B cell (primary cell): ENCODE measurements around the gene ARGLU1. TPM values are rescaled to one million over a fixed set of nuclear protein-coding genes. Genes with fewer than 3 reads are reported as not detected.

Experiments used
- ATAC-seq: fragments of 200-7000 bp; cut with Tn5 transposase; one replicate; pipeline ENCODE4 v1.10.0; 2021; ENCODE audit warnings: low read depth, mild to moderate bottlenecking, moderate number of reproducible peaks, moderate library complexity
- CTCF ChIA-PET: fragments of 350-600 bp; sonication (Branson Sonifier 250); formaldehyde crosslinking; loops from one replicate; lab custom pipeline; 2021; ENCODE audit warnings: antibody characterized with exemption, inconsistent platforms; lab: Charles Lee
- POLR2A ChIA-PET: fragments of 350-600 bp; sonication (Branson Sonifier 250); formaldehyde crosslinking; loops from one replicate; lab custom pipeline; 2021; ENCODE audit warnings: antibody characterized with exemption; lab: Charles Lee
- DNase-seq: peaks from one replicate; pipeline ENCODE4 v3.0.0; 2013
- H2AFZ ChIP-seq: 2 replicates; pipeline ENCODE4 v1.6.1; 2012; ENCODE audit warnings: mild to moderate bottlenecking, low read depth, low read length; ENCODE audit not compliant: insufficient read depth, poor library complexity, severe bottlenecking
- H3K27ac ChIP-seq, 2 donors: 1 replicate in 1 of 2; 2 replicates in 1 of 2; pipeline ENCODE4 v1.5.1; 2012 to 2013; ENCODE audit warnings: low read length in 2 of 2, mild to moderate bottlenecking in 2 of 2, moderate library complexity in 1 of 2
- H3K27me3 ChIP-seq, 4 experiments: fragments of 200-600 bp in 1 of 4; sonication (generic) in 1 of 4; replicated peaks in 1 of 4; 1 replicate in 2 of 4; 2 replicates in 2 of 4; pipeline versions ENCODE4 v1.6.1 to v1.7.0; 2013 to 2016; ENCODE audit warnings: low read length in 3 of 4, mild to moderate bottlenecking in 2 of 4, mixed read lengths in 1 of 4, moderate library complexity in 1 of 4; ENCODE audit not compliant: insufficient read depth in 4 of 4, control insufficient read depth in 3 of 4; ENCODE audit errors: control extremely low read depth in 1 of 4
- H3K36me3 ChIP-seq, 2 experiments: replicated peaks in 1 of 2; 1 replicate in 1 of 2; 2 replicates in 1 of 2; pipeline versions ENCODE4 v1.6.1 to v1.7.1; 2013; ENCODE audit warnings: low read length in 1 of 2; ENCODE audit not compliant: insufficient read depth in 2 of 2, control insufficient read depth in 1 of 2; ENCODE audit errors: control extremely low read depth in 1 of 2, extremely low read depth in 1 of 2
- H3K4me1 ChIP-seq, 2 donors: fragments of 200-600 bp in 1 of 2; sonication (generic) in 1 of 2; 1 replicate in 1 of 2; 2 replicates in 1 of 2; pipeline versions ENCODE4 v1.5.1 to v1.6.1; 2013 to 2017; ENCODE audit warnings: low read length in 2 of 2; ENCODE audit not compliant: control insufficient read depth in 2 of 2, insufficient read depth in 2 of 2
- H3K4me2 ChIP-seq: replicated peaks from 2 replicates; pipeline ENCODE3; 2012; ENCODE audit warnings: mild to moderate bottlenecking, low read depth, low read length; ENCODE audit not compliant: poor library complexity, severe bottlenecking
- H3K4me3 ChIP-seq, 5 experiments: fragments of 200-600 bp in 1 of 5; sonication (generic) in 1 of 5; 1 replicate in 3 of 5; 2 replicates in 2 of 5; pipeline versions ENCODE4 v1.5.1 to v1.7.0; 2011 to 2016; ENCODE audit warnings: low read length in 4 of 5, mild to moderate bottlenecking in 4 of 5, low read depth in 2 of 5, control low read depth in 1 of 5, moderate library complexity in 1 of 5; ENCODE audit not compliant: insufficient read depth in 1 of 5; ENCODE audit errors: control extremely low read depth in 1 of 5, extremely low read depth in 1 of 5
- H3K79me2 ChIP-seq: fragments of 200-600 bp; sonication (generic); one replicate; pipeline ENCODE4 v1.6.0; 2016; ENCODE audit warnings: low read length; ENCODE audit not compliant: control insufficient read depth, insufficient read depth
- H3K9ac ChIP-seq: fragments of 200-600 bp; sonication (generic); 2 replicates; pipeline ENCODE4 v1.6.1; 2017; ENCODE audit warnings: mild to moderate bottlenecking, low read length, moderate library complexity
- H3K9me3 ChIP-seq, 3 donors: one replicate each; pipeline versions ENCODE4 v1.6.1 to v1.7.1; 2013; ENCODE audit warnings: low read length in 2 of 3; ENCODE audit not compliant: control insufficient read depth in 2 of 3, insufficient read depth in 1 of 3; ENCODE audit errors: control extremely low read depth in 1 of 3
- H4K20me1 ChIP-seq: 2 replicates; pipeline ENCODE4 v1.6.0; 2012; ENCODE audit warnings: mild to moderate bottlenecking, low read length; ENCODE audit not compliant: insufficient read depth, control insufficient read depth, poor library complexity, severe bottlenecking
- H3K27ac Mint-ChIP-seq: one replicate; pipeline ENCODE4 v1.8.0; 2021; ENCODE audit warnings: mixed read lengths
- H3K27me3 Mint-ChIP-seq: one replicate; pipeline ENCODE4 v1.8.0; 2021; ENCODE audit warnings: mixed read lengths
- H3K4me1 Mint-ChIP-seq: one replicate; pipeline ENCODE4 v1.8.0; 2021; ENCODE audit warnings: mixed read lengths
- H3K4me3 Mint-ChIP-seq: one replicate; pipeline ENCODE4 v1.8.0; 2021; ENCODE audit warnings: mixed read lengths
- H3K9me3 Mint-ChIP-seq: one replicate; pipeline ENCODE4 v1.8.0; 2022; ENCODE audit warnings: mixed read lengths; ENCODE audit not compliant: insufficient read depth
- EZH2 ChIP-seq: IDR thresholded peaks from 2 replicates; pipeline ENCODE4 v1.6.1; 2012; ENCODE audit warnings: borderline replicate concordance, low read depth, mild to moderate bottlenecking, moderate library complexity, low read length; ENCODE audit not compliant: insufficient read depth, poor library complexity, severe bottlenecking
- WGBS: methylation state at CpG from one replicate; pipeline ENCODE4 v1.1.5; 2013; ENCODE audit warnings: missing lambda C conversion rate; ENCODE audit not compliant: insufficient coverage; 5-methylcytosine and 5-hydroxymethylcytosine counted together
- intact Hi-C: fragments of 100-400 bp; cut with micrococcal nuclease; formaldehyde crosslinking; loops from one replicate; pipeline ENCODE4 v1.10.0; 2022
- polyA plus RNA-seq: library from polyadenylated mRNA; depleted of rRNA; stranded (reverse); fragments of >200 nt; gene quantifications from 2 replicates; pipeline ENCODE4 v1.2.3, GENCODE V29; 2012
- total RNA-seq, 2 donors: library from RNA; stranded (reverse); fragments of 120-200 nt in 1 of 2; gene quantifications; 1 replicate in 1 of 2; 2 replicates in 1 of 2; pipeline versions ENCODE4 v1.2.3 to v1.2.4, GENCODE V29; 2013 to 2022
- TF ChIP-seq, protein P1 (sequence below): fragments of 200-600 bp; IDR thresholded peaks from one replicate; pipeline ENCODE4 v1.8.0; 2022; ENCODE audit warnings: antibody characterized with exemption, mild to moderate bottlenecking

The ARGLU1 gene
- total and polyA plus RNA-seq, 2 donors (not counting 1 experiment from before 2014, with no cell fraction given) = 170 to 261 TPM

- no peak overlapping the region for H3K27ac Mint-ChIP-seq
- 69% methylated on average over 13 of the region's 14 CpGs for WGBS
- POLR2A ChIA-PET = no interaction called here
These were observed 2.4 kb upstream of the ARGLU1 start for GRCh38 chr13:106570299-106570852.

More at GRCh38 chr13:106570299-106570852, 2.4 kb upstream of the ARGLU1 start:
- peaks cover 30% of the 10 kb centered on the region for H3K4me1 Mint-ChIP-seq
- H3K9me3 Mint-ChIP-seq = peaks cover 3% of the 10 kb centered on the region
- peaks cover 27 to 33% of the 10 kb centered on the region in 2 donors for H3K4me1 ChIP-seq
- no peaks in the 10 kb centered on the region for H3K36me3 ChIP-seq
- intact Hi-C loops = no loop called here
- DNase-seq (peak; percentile 82), ATAC-seq (peak; percentile 15)
- no peaks in the 10 kb centered on the region for H3K27me3 Mint-ChIP-seq
- H2AFZ ChIP-seq = peak overlapping the region; percentile 20
- H3K27ac ChIP-seq = no peak overlapping the region
- H3K9me3 ChIP-seq = no peaks in the 10 kb centered on the region
- peak overlapping the region; percentile 45 for H3K4me2 ChIP-seq
- H3K4me3 ChIP-seq = peak overlapping the region in 2 of 5 experiments; percentile 28 to 37
- CTCF ChIA-PET = no interaction called here
- TF ChIP-seq, protein P1, sequence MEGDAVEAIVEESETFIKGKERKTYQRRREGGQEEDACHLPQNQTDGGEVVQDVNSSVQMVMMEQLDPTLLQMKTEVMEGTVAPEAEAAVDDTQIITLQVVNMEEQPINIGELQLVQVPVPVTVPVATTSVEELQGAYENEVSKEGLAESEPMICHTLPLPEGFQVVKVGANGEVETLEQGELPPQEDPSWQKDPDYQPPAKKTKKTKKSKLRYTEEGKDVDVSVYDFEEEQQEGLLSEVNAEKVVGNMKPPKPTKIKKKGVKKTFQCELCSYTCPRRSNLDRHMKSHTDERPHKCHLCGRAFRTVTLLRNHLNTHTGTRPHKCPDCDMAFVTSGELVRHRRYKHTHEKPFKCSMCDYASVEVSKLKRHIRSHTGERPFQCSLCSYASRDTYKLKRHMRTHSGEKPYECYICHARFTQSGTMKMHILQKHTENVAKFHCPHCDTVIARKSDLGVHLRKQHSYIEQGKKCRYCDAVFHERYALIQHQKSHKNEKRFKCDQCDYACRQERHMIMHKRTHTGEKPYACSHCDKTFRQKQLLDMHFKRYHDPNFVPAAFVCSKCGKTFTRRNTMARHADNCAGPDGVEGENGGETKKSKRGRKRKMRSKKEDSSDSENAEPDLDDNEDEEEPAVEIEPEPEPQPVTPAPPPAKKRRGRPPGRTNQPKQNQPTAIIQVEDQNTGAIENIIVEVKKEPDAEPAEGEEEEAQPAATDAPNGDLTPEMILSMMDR = no peak
- no peak for TF ChIP-seq EZH2
- no peaks in the 10 kb centered on the region for H3K27me3 ChIP-seq
- no peak overlapping the region for H3K9ac ChIP-seq
- H4K20me1 ChIP-seq = peaks cover 22% of the 10 kb centered on the region
- H3K79me2 ChIP-seq = peaks cover 22% of the 10 kb centered on the region
- H3K4me3 Mint-ChIP-seq = peak overlapping the region; percentile 15
